GM18867 (cell line): ENCODE measurements around the gene KBTBD12.
"Not testable (repeated sequence)": the region's sequence is repeated elsewhere in the genome, so short reads cannot be mapped to it uniquely, and the experiment has no call there.

Source experiments
- ATAC-seq: cut with Tn5 transposase; IDR thresholded peaks from one replicate; pipeline ENCODE4 v1.9.1; 2021; ENCODE audit warnings: mild to moderate bottlenecking, moderate library complexity; ENCODE audit not compliant: unreplicated experiment

Gene KBTBD12

GRCh38 chr3:127915115-127915936, at the start of gene KBTBD12:
TSS of gene KBTBD12 (plus strand) at chr3:127915232. CDS start at chr3:127923062, 7,830 bp downstream.
- ATAC-seq: no peak

GRCh38 chr3:127865941-127866340, 49.1 kb upstream of the KBTBD12 start:
- ATAC-seq: no peak

- no peak for ATAC-seq
These were observed 47.6 kb upstream of the KBTBD12 start for GRCh38 chr3:127867412-127867811.

GRCh38 chr3:127867986-127868385, 47.0 kb upstream of the KBTBD12 start:
- ATAC-seq: no peak

- no peak for ATAC-seq
These were observed 44.9 kb upstream of the KBTBD12 start for GRCh38 chr3:127870156-127870555.

- ATAC-seq: not testable (repeated sequence)
These were observed 40.9 kb upstream of the KBTBD12 start for GRCh38 chr3:127874097-127874496.

- no peak for ATAC-seq
These were observed 33.4 kb upstream of the KBTBD12 start for GRCh38 chr3:127881586-127881985.

- no peak for ATAC-seq
These were observed 31.0 kb upstream of the KBTBD12 start for GRCh38 chr3:127884041-127884440.

GRCh38 chr3:127886231-127886955, 28.6 kb upstream of the KBTBD12 start:
- ATAC-seq: no peak

GRCh38 chr3:127886956-127887231, 28.1 kb upstream of the KBTBD12 start:
- no peak for ATAC-seq

GRCh38 chr3:127887321-127887720, 27.7 kb upstream of the KBTBD12 start:
- no peak for ATAC-seq

GRCh38 chr3:127888156-127888555, 26.9 kb upstream of the KBTBD12 start:
- no peak for ATAC-seq

- no peak for ATAC-seq
These were observed 26.4 kb upstream of the KBTBD12 start for GRCh38 chr3:127888564-127889107.

GRCh38 chr3:127889461-127889863, 25.6 kb upstream of the KBTBD12 start:
- ATAC-seq: no peak

GRCh38 chr3:127889976-127890650, 24.9 kb upstream of the KBTBD12 start:
- no peak for ATAC-seq

- ATAC-seq: not testable (repeated sequence)
These were observed 24.3 kb upstream of the KBTBD12 start for GRCh38 chr3:127890651-127891290.

GRCh38 chr3:127894481-127894880, 20.6 kb upstream of the KBTBD12 start:
- no peak for ATAC-seq

- no peak for ATAC-seq
These were observed 15.8 kb upstream of the KBTBD12 start for GRCh38 chr3:127899200-127899599.

- ATAC-seq: no peak
These were observed 15.3 kb upstream of the KBTBD12 start for GRCh38 chr3:127899766-127900165.

- no peak for ATAC-seq
These were observed 14.5 kb upstream of the KBTBD12 start for GRCh38 chr3:127900536-127900935.

- ATAC-seq: no peak
These were observed 12.5 kb upstream of the KBTBD12 start for GRCh38 chr3:127902486-127902885.
